Transverse colon (tissue), 4 donors: Measurements from ENCODE around the gene PDIK1L.

Experiments used
- CTCF ChIP-seq, 5 experiments: fragments of 200-600 bp in 3 of 5; fragments of 450-650 bp in 2 of 5; sonication (generic) in 3 of 5; IDR thresholded peaks; 1 replicate in 2 of 5; 2 replicates in 3 of 5; pipeline ENCODE4 v1.5.1; 2016 to 2017; ENCODE audit warnings: antibody characterized with exemption in 5 of 5, inconsistent platforms in 3 of 5, mild to moderate bottlenecking in 2 of 5, moderate library complexity in 1 of 5
- POLR2A ChIP-seq: fragments of 450-650 bp; IDR thresholded peaks from one replicate; pipeline ENCODE4 v1.6.1; 2016; ENCODE audit warnings: antibody characterized with exemption, mild to moderate bottlenecking, moderate library complexity
- POLR2AphosphoS5 ChIP-seq, 3 donors: sonication (generic); formaldehyde crosslinking; IDR thresholded peaks; one replicate each; pipeline ENCODE4 v1.6.1; 2016; ENCODE audit warnings: antibody characterized with exemption in 3 of 3

GRCh38 chr1:26089125-26089524, 22.5 kb upstream of the PDIK1L start:
- TF ChIP-seq CTCF (IDR thresholded peaks at IDR 0.05) (no peak), POLR2AphosphoS5 (IDR thresholded peaks at IDR 0.05) (no peak), POLR2A (no peak)
